ENCODE measurements around the gene DCLK2. TPM values are rescaled to one million over a fixed set of nuclear protein-coding genes. Genes with fewer than 3 reads are reported as not detected.

Gene DCLK2
- total and polyA plus RNA-seq, 2 of the 4 experiments (the other 2 are of a cell fraction) = 11.3 to 15.5 TPM

DNA sequence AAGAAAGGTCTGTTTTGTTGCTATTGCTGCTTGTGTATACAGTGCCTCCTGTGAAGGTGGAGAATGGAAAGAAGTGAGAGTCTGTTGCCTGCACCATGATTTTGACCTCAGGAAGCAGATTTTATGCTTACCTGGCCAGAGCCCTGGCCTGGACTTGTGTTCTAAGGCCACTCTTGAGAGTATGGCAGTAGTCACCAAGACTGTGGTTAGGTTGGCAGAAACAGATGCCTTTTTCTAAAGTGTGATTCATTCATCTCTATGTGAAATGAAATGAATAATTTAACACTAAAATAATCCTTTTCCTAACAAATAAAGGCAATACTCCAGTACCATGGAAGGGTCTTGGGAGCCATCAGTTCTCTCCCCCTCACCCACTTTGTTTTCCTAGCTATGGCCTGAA is 161.8 kb downstream of the DCLK2 start:
- peak overlapping the region; percentile 84; the same call in 1 of the 2 replicates for H2AK5ac ChIP-seq (ENCODE audit: low read depth, low read length)
- H3K4me3 ChIP-seq (ENCODE audit: insufficient read depth, low read depth, low read length) = no peak overlapping the region
- in situ Hi-C loops (cut with MboI; ENCODE audit: low sequenced_read_pairs) = loop anchor here (10.0 kb wide), 1 partner anchor 225 kb away; no protein-coding TSS in a partner anchor
- peak overlapping the region; percentile 85 for H4K91ac ChIP-seq (ENCODE audit: insufficient read depth, low read depth, low read length)
- no TSS peak for BruUV-seq (replicated peaks)
- POLR2A ChIA-PET (ENCODE audit: unreplicated experiment) = no interaction called here
- no peaks in the 10 kb centered on the region for H3K36me3 ChIP-seq (ENCODE audit: control insufficient read depth, insufficient read depth, low read length)
- no peaks in the 10 kb centered on the region for H3K27me3 ChIP-seq (ENCODE audit: control insufficient read depth, insufficient read depth, low read length)
- peak overlapping the region; percentile 96 for H2BK120ac ChIP-seq (ENCODE audit: low read depth, low read length)
- dilution Hi-C loops (cut with HindIII; ENCODE audit: low sequenced_read_pairs, unreplicated experiment) = no loop called here
- H2BK5ac ChIP-seq (ENCODE audit: low read depth, low read length, poor library complexity, severe bottlenecking) = peak overlapping the region; percentile 100
- no peak overlapping the region for H3K23ac ChIP-seq (ENCODE audit: low read depth, low read length)
- H3K79me1 ChIP-seq (ENCODE audit: low read depth in 1 of 2, low read length in 2 of 2) = peaks cover 19 to 39% of the 10 kb centered on the region in 2 experiments
- H3K9me3 ChIP-seq (ENCODE audit: control insufficient read depth, insufficient read depth, low read length) = no peaks in the 10 kb centered on the region
- peak overlapping the region; percentile 87 for H3K4ac ChIP-seq (ENCODE audit: low read depth, low read length)
- peak overlapping the region; percentile 98 for H2BK20ac ChIP-seq (ENCODE audit: low read depth, low read length)
- no peak overlapping the region for H2AFZ ChIP-seq (replicated peaks; ENCODE audit: low read length, poor library complexity)
- no peaks in the 10 kb centered on the region for H4K20me1 ChIP-seq (ENCODE audit: insufficient read depth, low read length)
- CTCF ChIA-PET = no interaction called here
- ATAC-seq (ENCODE audit: low read depth) (no peak), DNase-seq (no peak)
- H4K8ac ChIP-seq (ENCODE audit: low read depth in 2 of 2, low read length in 2 of 2) = peak overlapping the region; percentile 61 to 86; a peak in 3 of 4 replicates
- no peak overlapping the region; the same call in 1 of the 2 replicates for H3K14ac ChIP-seq (replicated peaks; ENCODE audit: low read depth, low read length)
- H4K5ac ChIP-seq (ENCODE audit: low read depth, low read length) = peak overlapping the region; percentile 91
- no peak overlapping the region for H3K27ac ChIP-seq (ENCODE audit: insufficient read depth, low read length)
- H2AK9ac ChIP-seq (replicated peaks; ENCODE audit: low read depth, low read length, poor library complexity) = no peak overlapping the region
- no peak overlapping the region for H3K56ac ChIP-seq (ENCODE audit: extremely low read depth, insufficient read depth, low read length)
- TF ChIP-seq POLR2A (IDR thresholded peaks at IDR 0.05; ENCODE audit: low read depth, low read length) = no peak
- TF ChIP-seq RAD21 (IDR thresholded peaks at IDR 0.05; ENCODE audit: low read length) = no peak
- no peak for TF ChIP-seq MAZ (IDR thresholded peaks at IDR 0.05; ENCODE audit: borderline replicate concordance, low read depth, low read length)
- TF ChIP-seq, protein P1, sequence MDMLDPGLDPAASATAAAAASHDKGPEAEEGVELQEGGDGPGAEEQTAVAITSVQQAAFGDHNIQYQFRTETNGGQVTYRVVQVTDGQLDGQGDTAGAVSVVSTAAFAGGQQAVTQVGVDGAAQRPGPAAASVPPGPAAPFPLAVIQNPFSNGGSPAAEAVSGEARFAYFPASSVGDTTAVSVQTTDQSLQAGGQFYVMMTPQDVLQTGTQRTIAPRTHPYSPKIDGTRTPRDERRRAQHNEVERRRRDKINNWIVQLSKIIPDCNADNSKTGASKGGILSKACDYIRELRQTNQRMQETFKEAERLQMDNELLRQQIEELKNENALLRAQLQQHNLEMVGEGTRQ (IDR thresholded peaks at IDR 0.05; ENCODE audit: low read depth, low read length) = no peak
- no peak for TF ChIP-seq RCOR1 (IDR thresholded peaks at IDR 0.05; ENCODE audit: insufficient replicate concordance, low read length)
- no peak for TF ChIP-seq CHD1 (IDR thresholded peaks at IDR 0.05; ENCODE audit: low read depth, low read length)
- TF ChIP-seq, protein P2, sequence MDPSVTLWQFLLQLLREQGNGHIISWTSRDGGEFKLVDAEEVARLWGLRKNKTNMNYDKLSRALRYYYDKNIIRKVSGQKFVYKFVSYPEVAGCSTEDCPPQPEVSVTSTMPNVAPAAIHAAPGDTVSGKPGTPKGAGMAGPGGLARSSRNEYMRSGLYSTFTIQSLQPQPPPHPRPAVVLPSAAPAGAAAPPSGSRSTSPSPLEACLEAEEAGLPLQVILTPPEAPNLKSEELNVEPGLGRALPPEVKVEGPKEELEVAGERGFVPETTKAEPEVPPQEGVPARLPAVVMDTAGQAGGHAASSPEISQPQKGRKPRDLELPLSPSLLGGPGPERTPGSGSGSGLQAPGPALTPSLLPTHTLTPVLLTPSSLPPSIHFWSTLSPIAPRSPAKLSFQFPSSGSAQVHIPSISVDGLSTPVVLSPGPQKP (IDR thresholded peaks at IDR 0.05; ENCODE audit: borderline replicate concordance, low read depth, low read length) = no peak
- TF ChIP-seq MXI1 (IDR thresholded peaks at IDR 0.05; ENCODE audit: borderline replicate concordance, low read depth, low read length) = no peak
- TF ChIP-seq RFX5 (IDR thresholded peaks at IDR 0.05; ENCODE audit: low read depth, low read length) = no peak
- no peak for TF ChIP-seq NFE2L2 (IDR thresholded peaks at IDR 0.05; ENCODE audit: low read depth, low read length)
- TF ChIP-seq, protein P3, sequence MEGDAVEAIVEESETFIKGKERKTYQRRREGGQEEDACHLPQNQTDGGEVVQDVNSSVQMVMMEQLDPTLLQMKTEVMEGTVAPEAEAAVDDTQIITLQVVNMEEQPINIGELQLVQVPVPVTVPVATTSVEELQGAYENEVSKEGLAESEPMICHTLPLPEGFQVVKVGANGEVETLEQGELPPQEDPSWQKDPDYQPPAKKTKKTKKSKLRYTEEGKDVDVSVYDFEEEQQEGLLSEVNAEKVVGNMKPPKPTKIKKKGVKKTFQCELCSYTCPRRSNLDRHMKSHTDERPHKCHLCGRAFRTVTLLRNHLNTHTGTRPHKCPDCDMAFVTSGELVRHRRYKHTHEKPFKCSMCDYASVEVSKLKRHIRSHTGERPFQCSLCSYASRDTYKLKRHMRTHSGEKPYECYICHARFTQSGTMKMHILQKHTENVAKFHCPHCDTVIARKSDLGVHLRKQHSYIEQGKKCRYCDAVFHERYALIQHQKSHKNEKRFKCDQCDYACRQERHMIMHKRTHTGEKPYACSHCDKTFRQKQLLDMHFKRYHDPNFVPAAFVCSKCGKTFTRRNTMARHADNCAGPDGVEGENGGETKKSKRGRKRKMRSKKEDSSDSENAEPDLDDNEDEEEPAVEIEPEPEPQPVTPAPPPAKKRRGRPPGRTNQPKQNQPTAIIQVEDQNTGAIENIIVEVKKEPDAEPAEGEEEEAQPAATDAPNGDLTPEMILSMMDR (conservative IDR thresholded peaks at IDR 0.05; ENCODE audit: low read depth, low read length) = no peak
- no peak for TF ChIP-seq SMC3 (IDR thresholded peaks at IDR 0.05; ENCODE audit: low read depth, low read length)
- no peak for TF ChIP-seq BHLHE40 (IDR thresholded peaks at IDR 0.05; ENCODE audit: low read depth, low read length)
- TF ChIP-seq MAFK (IDR thresholded peaks at IDR 0.05; ENCODE audit: low read depth, low read length) = no peak
- TF ChIP-seq FOS (IDR thresholded peaks at IDR 0.05; ENCODE audit: low read depth, low read length) = no peak
- no peak for TF ChIP-seq CEBPB (IDR thresholded peaks at IDR 0.05; ENCODE audit: low read depth, low read length)
- H3K4me2 ChIP-seq (ENCODE audit: low read depth, low read length) = no peak overlapping the region
- H3K4me1 ChIP-seq (ENCODE audit: control insufficient read depth, insufficient read depth, low read length) = peaks cover 33% of the 10 kb centered on the region
- no peak overlapping the region for H3K9ac ChIP-seq (ENCODE audit: low read depth, low read length)
- intact Hi-C loops (cut with micrococcal nuclease) = loop anchor here (5.0 kb wide), 1 partner anchor 342 kb away; the partner anchor contains the start of gene MAB21L2
- peak overlapping the region; percentile 100; the same call in 1 of the 2 replicates for H3K18ac ChIP-seq (ENCODE audit: low read depth, low read length)
- H3K9me1 ChIP-seq (ENCODE audit: insufficient read depth, low read length) = peaks cover 13% of the 10 kb centered on the region
- peak overlapping the region; percentile 70 for H2BK15ac ChIP-seq (ENCODE audit: low read depth, low read length)

Data from IMR-90 (cell line).